Stimulated activated CD4-positive, alpha-beta T cell treated with anti-CD3 and anti-CD28 coated beads, Interleukin-4, amount 100 ng/mL, for 1 hour (primary cell): ENCODE results near the gene EFNA4.

Experiments
- DNase-seq: peaks from one replicate; pipeline ENCODE4 v3.0.0-alpha.2; 2020

EFNA4 gene

GRCh38 chr1:155052439-155053395, 10.8 kb upstream of the EFNA4 start:
- DNase-seq = peak; percentile 22

DNA sequence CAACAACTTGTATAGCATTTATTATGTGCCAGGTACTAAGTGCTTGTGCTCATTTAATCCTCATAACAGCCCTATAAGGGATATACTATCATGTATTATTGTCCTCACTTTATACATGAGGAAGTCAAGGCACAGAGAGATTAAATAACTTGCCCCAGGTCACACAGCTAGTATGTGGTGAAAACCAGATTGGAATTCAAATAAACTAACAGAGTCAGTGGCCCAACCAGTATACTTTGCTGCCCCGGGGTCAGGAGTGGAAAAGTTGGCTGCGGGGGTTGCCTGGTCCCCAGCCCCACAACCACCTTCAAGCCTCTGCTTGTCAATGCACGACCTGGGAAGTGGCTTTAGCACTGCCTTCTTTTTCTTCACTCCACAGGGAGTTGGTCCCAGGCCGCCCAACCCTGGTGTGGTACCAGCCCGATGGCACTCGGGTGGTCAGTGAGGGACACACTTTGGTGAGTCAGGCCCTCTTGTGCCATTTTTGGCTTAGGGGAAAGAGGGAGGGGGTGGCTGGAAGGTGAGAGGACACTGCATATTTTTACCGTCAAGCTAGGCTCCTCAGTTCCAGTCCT, 9.9 kb upstream of the EFNA4 start:
- no peak for DNase-seq

GRCh38 chr1:155057104-155057503, 6.4 kb upstream of the EFNA4 start:
- DNase-seq = no peak

- no peak for DNase-seq
Measured at GRCh38 chr1:155057788-155058211, 5.7 kb upstream of the EFNA4 start.

- DNase-seq = no peak
Measured at GRCh38 chr1:155060736-155061135, 2.8 kb upstream of the EFNA4 start.

- peak; percentile 95 for DNase-seq
Measured at GRCh38 chr1:155061381-155062150, 2.0 kb upstream of the EFNA4 start.

GRCh38 chr1:155062151-155062686, 1.3 kb upstream of the EFNA4 start:
- no peak for DNase-seq

DNA sequence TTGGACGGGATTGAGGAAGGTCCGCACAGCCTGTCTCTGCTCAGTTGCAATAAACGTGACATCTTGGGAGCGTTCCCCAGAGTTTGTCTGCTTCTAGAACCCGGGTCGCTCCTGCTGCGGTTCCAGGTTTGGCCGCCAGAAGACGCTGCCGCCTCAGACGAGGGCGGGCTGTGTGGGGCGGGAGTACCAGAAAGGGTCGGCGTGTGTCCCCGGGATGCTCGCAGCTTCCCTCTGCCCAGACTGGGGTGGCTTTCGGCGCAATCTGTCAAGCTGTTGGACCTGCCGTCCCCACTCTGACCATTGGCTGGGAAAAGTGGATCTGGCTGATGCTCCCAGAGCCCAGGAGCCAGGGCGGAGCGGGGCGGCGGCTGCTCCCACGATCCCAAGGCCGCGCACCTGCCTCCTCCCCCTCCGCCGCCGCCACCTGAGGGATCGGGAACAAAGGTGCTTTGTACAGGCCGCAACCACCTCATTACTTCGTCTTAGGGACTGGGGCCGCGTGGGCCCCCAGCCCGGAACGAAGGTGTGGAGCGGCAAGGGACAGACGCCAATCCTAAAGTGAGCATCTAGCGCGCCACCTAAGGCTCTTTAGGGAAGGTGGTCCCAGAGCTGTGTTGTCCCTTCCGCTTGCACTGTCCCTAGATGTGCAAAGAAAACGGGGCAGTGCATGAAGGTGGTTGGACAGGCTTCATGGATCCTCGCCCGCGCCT, 683 bp upstream of the EFNA4 start:
- peak; percentile 80 for DNase-seq

GRCh38 chr1:155064111-155064831, 731 bp downstream of the EFNA4 start:
- DNase-seq = peak; percentile 22

DNA sequence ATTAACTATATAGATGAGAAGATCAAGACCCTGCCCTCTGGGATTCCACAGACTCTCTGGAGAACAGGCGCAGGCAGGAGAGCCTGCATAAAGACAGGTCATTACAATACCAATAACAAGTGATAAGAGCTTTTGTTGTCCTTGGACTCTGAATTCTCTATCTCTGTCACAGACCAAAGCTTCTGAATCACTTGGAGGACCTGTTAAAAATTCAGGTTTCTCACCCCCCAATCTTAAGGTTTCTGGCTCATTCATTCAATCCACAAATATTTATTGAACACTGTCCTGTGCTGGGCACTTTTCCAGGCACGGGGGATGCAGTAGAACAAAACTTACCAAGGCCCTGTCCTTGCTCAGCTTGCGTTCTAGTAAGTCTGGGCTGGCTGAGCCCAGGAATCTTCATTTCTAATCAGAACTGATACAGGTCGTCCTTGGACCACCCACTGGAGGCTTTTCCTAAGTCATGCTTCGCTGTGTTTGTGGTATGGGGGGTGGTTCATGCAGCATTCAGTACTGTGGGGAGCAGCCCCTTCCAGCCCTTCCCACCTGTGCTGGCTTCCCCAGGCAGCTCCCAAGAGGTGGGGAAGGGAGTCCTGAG, 1.4 kb downstream of the EFNA4 start:
- no peak for DNase-seq

DNA sequence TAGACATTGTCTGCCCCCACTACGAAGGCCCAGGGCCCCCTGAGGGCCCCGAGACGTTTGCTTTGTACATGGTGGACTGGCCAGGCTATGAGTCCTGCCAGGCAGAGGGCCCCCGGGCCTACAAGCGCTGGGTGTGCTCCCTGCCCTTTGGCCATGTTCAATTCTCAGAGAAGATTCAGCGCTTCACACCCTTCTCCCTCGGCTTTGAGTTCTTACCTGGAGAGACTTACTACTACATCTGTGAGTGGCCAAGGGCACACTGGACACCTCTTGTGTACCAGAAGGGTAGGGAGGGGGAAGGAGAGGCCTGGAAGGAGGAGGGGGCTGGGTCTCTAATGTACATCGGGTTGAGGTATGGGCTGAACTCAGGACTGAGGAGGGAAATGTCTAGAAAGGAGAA, 3.2 kb downstream of the EFNA4 start:
- no peak for DNase-seq

GRCh38 chr1:155068599-155068998, 5.1 kb downstream of the EFNA4 start:
- no peak for DNase-seq

DNA sequence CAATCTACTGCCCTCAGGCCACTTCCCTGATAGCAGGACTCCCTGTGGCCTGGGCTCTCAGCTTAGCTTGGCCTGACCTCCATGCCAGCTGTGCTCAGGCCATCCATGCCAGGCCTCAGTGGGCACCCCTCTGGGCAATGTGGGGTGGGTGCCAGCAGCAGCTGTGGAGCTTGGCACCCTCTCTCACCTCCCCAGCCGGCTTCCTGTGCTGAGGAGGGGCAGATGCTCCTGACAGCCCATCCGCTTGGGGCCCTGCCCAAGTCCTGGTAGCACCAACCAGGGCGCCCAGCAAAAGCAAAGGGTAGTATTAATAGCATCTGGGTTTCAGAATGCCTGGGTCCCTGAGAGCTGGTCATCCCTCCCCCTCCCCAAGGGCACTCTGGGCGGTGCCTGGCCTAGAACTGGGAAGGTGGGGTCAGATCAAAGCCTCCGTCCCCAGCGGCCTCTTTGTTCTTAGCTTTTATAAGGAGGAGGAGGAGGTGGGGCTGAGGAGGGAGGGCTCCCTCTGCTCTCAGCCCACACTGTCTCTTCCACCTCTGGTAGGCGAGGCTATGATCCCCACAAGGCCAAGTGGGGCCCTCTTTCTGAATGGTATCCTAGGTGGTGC, 6.1 kb downstream of the EFNA4 start:
- no peak for DNase-seq

GRCh38 chr1:155070158-155070621, 6.7 kb downstream of the EFNA4 start:
- no peak for DNase-seq

DNA sequence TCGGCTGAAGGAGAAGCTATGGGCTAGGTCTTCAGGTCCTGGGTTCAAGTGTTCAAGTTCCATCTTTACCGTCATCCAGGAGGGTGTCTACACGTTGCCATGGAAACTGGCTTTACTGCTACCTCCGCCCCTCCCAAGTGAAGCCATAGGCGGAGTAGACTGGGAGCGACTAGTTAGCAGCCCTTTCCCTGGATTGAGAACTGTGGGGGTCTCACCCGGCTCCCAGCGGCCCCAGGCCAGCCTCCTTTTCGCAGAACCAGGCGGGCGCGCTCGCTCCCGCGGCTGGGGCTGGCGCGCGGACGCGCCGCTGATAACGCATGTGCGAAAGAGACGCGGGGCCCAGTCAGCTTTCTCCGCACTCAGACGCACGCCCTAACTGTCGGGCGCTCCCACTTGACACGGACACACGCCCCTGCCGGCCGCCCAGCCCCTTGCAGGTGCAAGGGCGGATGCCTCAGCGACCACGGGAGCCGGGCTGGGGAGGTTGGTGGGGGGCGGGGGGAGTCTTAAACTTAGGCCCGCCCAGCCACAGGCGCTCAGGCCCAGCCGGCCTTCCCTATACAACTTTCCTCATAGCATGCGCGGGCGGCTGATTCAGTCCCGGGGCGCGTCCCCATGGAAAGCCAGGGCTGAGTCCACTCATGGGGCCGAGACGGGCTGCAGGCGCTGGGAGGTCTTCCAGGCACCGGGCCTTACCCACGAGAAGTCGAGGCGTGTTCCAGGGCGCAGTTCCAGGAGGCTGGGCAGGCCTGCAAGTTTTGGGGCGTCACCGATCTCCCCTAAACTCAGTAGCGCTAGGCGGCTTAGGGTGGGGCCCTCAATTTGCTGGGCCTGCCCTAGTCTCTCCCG, 7.4 kb downstream of the EFNA4 start:
- DNase-seq = peak; percentile 78

DNA sequence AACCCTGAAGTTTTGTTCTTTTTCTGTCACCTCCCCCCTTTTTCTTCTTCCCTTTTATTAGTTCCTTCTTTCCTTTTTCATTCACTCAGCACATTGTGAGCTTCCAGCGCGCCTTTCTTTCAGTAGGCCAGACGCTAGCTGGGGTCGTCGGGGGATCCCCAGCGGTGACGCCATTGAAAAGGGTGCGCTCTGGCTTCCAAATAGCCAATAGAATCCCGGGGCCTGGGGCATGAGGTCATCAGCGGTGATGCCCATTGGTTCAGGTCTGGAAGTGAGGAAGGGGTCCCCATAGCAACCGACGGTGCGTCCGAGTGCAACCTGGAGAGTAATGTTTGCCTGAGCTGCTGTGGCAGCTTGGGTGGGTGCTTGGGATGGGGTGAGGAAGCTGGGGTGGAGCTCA, 8.2 kb downstream of the EFNA4 start:
- no peak for DNase-seq

DNA sequence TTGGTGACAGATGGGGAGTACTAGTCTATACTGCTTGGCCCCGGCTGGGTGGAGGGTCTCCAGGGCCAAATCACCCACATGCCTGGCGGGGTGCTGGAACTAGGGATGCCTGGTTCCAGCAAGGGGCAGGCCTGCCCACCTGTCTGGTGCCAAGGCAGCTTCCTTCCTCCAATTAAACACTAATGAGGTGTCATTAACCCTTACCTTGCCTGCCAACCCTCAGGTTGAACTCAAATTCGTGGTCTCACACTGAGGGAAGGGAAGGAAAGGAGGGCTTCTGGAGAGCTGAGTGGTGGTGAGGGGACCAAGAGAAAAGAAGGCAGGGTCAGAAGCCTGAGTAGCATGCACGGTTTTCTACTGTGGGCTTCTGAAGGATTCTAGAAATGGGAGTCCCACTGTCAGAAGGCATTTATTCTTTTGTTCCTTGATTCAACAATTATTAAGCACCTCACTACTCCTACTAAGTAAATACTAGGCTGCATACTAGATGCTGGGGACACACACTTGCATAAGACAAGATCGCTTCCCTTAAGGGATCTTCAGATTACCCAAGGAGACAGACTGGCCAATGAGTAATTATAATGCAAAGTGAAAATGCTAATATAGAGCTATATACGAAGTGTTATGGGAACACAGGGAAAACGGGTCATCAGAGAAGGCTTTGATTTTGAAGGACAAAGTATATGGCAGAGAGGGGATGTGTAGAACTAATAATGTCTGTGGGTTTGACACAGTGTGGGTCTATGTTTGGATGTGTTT, 9.2 kb downstream of the EFNA4 start:
- DNase-seq = no peak

GRCh38 chr1:155073377-155074242, 10.1 kb downstream of the EFNA4 start:
- no peak for DNase-seq
